HFFc6 (cell line): ENCODE results near the gene PLG. TPM values are rescaled to one million over a fixed set of nuclear protein-coding genes. Genes with fewer than 3 reads are reported as not detected.

Experiments
- DNase-seq: peaks from one replicate; pipeline ENCODE4 v3.0.0-alpha.2; 2018
- H3K27ac Mint-ChIP-seq: 2 replicates; pipeline ENCODE4 v1.8.0; 2020; ENCODE audit warnings: mild to moderate bottlenecking, mixed read lengths
- H3K27me3 Mint-ChIP-seq: 2 replicates; pipeline ENCODE4 v1.8.0; 2021; ENCODE audit warnings: mild to moderate bottlenecking, moderate library complexity, mixed read lengths; ENCODE audit not compliant: insufficient read depth
- H3K36me3 Mint-ChIP-seq: 2 replicates; pipeline ENCODE4 v1.8.0; 2021; ENCODE audit warnings: low read depth, mixed read lengths
- H3K4me1 Mint-ChIP-seq: 2 replicates; pipeline ENCODE4 v1.8.0; 2020; ENCODE audit warnings: low read depth, mixed read lengths
- H3K4me3 Mint-ChIP-seq: 2 replicates; pipeline ENCODE4 v1.8.0; 2020; ENCODE audit warnings: mild to moderate bottlenecking, moderate library complexity, mixed read lengths
- H3K9me3 Mint-ChIP-seq: 2 replicates; pipeline ENCODE4 v1.8.0; 2020; ENCODE audit warnings: mild to moderate bottlenecking, mixed read lengths
- total RNA-seq, 6 experiments: library from RNA; stranded (reverse); fragmentation: NEBNext Ultra II Directional; extraction: Animal tissue kit (Norgen Biotek cat#: 25700); gene quantifications; 2 replicates in 1 of 6; 3 replicates in 5 of 6; pipeline ENCODE4 v1.2.3, GENCODE V29; 2021
- TF ChIP-seq, protein P1 (sequence below): fragments of 200-600 bp; sonication (generic); IDR thresholded peaks from 2 replicates; pipeline ENCODE4 v1.5.0; 2021; ENCODE audit warnings: antibody characterized with exemption, mild to moderate bottlenecking

Gene PLG
- total RNA-seq, 6 experiments from 2014 or later, result not detected

- no peak for DNase-seq
- H3K27ac Mint-ChIP-seq, result no peak overlapping the region
Observed at GRCh38 chr6:160791459-160791858, 89.4 kb downstream of the PLG start.

GRCh38 chr6:160791981-160792418 lies 90.0 kb downstream of the PLG start:
- no peak for DNase-seq
- H3K4me1 Mint-ChIP-seq, result no peaks in the 10 kb centered on the region
- no peaks in the 10 kb centered on the region for H3K27me3 Mint-ChIP-seq
- H3K4me3 Mint-ChIP-seq, result no peak overlapping the region
- TF ChIP-seq, protein P1, sequence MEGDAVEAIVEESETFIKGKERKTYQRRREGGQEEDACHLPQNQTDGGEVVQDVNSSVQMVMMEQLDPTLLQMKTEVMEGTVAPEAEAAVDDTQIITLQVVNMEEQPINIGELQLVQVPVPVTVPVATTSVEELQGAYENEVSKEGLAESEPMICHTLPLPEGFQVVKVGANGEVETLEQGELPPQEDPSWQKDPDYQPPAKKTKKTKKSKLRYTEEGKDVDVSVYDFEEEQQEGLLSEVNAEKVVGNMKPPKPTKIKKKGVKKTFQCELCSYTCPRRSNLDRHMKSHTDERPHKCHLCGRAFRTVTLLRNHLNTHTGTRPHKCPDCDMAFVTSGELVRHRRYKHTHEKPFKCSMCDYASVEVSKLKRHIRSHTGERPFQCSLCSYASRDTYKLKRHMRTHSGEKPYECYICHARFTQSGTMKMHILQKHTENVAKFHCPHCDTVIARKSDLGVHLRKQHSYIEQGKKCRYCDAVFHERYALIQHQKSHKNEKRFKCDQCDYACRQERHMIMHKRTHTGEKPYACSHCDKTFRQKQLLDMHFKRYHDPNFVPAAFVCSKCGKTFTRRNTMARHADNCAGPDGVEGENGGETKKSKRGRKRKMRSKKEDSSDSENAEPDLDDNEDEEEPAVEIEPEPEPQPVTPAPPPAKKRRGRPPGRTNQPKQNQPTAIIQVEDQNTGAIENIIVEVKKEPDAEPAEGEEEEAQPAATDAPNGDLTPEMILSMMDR, result no peak
- H3K9me3 Mint-ChIP-seq, result peaks cover 30% of the 10 kb centered on the region
- H3K36me3 Mint-ChIP-seq, result no peaks in the 10 kb centered on the region
- H3K27ac Mint-ChIP-seq, result no peak overlapping the region

More at GRCh38 chr6:160791459-160791858, 89.4 kb downstream of the PLG start:
- no peaks in the 10 kb centered on the region for H3K27me3 Mint-ChIP-seq
- H3K4me3 Mint-ChIP-seq, result no peak overlapping the region
- H3K36me3 Mint-ChIP-seq, result no peaks in the 10 kb centered on the region
- H3K9me3 Mint-ChIP-seq, result peaks cover 27% of the 10 kb centered on the region
- TF ChIP-seq, protein P1, result no peak
- no peaks in the 10 kb centered on the region for H3K4me1 Mint-ChIP-seq

DNA sequence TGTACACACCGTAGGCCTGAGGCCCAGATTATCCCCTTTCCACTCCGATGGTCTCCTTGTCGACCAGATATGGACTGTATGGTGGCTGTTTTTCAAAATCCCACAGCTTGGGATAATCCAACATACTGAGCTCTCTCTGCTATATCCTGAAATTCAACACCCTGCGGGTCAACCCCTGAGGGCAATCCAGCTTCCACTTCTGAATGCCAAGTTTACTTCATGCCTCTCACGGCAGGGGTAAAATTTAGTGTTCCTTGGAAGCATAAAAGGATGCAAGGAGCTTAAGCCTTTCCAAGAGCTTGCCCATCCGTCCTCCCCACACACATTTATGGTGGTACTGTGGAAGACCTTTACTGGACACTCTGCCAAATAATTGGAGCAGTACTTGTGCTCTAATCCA lies 90.7 kb downstream of the PLG start:
- Mint-ChIP-seq H3K27me3 (no peaks in the 10 kb centered on the region), H3K36me3 (no peaks in the 10 kb centered on the region), H3K4me3 (no peak overlapping the region), H3K27ac (no peak overlapping the region), H3K4me1 (no peaks in the 10 kb centered on the region), H3K9me3 (peaks cover 26% of the 10 kb centered on the region)
- TF ChIP-seq, protein P1, result no peak
- DNase-seq, result no peak

- TF ChIP-seq, protein P1, result no peak
- H3K36me3 Mint-ChIP-seq, result no peaks in the 10 kb centered on the region
- no peak overlapping the region for H3K4me3 Mint-ChIP-seq
- no peaks in the 10 kb centered on the region for H3K4me1 Mint-ChIP-seq
- no peaks in the 10 kb centered on the region for H3K27me3 Mint-ChIP-seq
- peaks cover 20% of the 10 kb centered on the region for H3K9me3 Mint-ChIP-seq
- H3K27ac Mint-ChIP-seq, result no peak overlapping the region
- DNase-seq, result no peak
Observed at GRCh38 chr6:160793652-160794051, 91.6 kb downstream of the PLG start.

DNA sequence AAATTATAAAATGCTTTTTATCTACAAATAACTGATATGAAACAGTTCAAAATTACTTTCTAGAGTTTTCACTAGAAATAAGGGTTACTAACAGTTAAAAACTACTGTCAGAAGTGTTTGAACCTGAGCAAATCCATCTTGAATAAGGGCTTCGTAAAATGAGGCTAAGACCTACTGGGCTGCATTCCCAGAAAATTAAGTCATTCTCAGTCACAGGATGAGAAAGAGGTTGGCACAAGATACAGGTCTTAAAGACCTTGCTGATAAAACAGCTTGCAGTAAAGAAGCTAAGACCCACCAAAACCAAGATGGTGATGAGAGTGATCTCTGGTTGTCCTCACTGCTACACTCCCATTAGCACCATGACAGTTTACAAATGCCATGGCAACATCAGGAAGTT lies 93.7 kb downstream of the PLG start:
- Mint-ChIP-seq H3K27ac (no peak overlapping the region), H3K4me1 (no peaks in the 10 kb centered on the region), H3K27me3 (no peaks in the 10 kb centered on the region), H3K9me3 (peaks cover 30% of the 10 kb centered on the region), H3K4me3 (no peak overlapping the region), H3K36me3 (no peaks in the 10 kb centered on the region)
- TF ChIP-seq, protein P1, result no peak
- no peak for DNase-seq

DNA sequence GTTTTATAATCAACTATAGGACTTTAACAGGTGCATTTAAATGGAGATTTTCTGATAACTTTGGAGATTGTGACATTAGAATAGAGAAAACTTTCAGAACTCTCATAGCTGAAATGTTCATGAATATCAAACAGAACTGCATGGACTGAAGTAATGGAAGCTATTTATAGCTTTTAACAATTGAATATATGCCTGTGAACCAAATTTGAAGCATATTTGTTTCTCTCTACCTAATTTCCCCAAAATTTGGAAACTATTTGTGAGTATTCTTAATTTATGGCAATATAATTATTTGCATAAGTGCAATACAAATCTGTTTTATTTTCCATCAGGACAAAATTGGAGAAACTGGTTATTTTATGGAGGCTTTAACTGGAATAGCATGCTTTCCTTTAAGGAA lies 96.6 kb downstream of the PLG start:
- Mint-ChIP-seq H3K4me1 (no peaks in the 10 kb centered on the region), H3K4me3 (no peak overlapping the region), H3K27ac (no peak overlapping the region), H3K27me3 (no peaks in the 10 kb centered on the region), H3K9me3 (peaks cover 39% of the 10 kb centered on the region), H3K36me3 (no peaks in the 10 kb centered on the region)
- no peak for DNase-seq
- TF ChIP-seq, protein P1, result no peak
